ENCODE results near the gene SARDH.

DNA sequence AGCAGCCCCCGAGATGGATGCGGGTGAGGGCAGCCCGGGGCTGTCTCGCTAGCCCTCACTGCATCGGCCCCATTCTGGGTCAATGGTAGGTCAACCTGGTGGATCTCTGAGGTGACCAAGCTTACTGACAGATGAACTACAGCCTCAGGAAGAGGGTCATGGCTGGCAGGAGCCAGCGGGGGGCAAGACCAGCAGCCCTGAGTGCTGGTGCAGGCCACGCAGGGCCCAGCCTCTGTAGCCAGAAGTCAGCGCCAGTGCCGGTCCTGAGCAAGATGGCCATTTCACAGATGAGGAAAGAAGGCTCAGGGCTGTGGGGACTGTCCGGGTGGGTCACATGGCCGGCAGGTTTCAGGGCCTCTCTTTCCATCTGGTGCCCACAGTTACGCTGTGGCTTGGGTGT is 107.0 kb downstream of the SARDH start:
- TF ChIP-seq RAD21 (IDR thresholded peaks at IDR 0.05 in 1 of 2, conservative IDR thresholded peaks at IDR 0.05 in 1 of 2; ENCODE audit: low read depth in 2 of 2, low read length in 2 of 2) (no peak), CTCF (IDR thresholded peaks at IDR 0.05; ENCODE audit: control extremely low read depth in 1 of 3, insufficient read depth in 1 of 3, low read depth in 1 of 3, low read length in 3 of 3) (no peak), CHD7 (IDR thresholded peaks at IDR 0.05; ENCODE audit: insufficient replicate concordance, low read length) (no peak), TAF1 (IDR thresholded peaks at IDR 0.05; ENCODE audit: low read depth, low read length) (no peak), CHD2 (IDR thresholded peaks at IDR 0.05; ENCODE audit: low read length) (no peak), EP300 (IDR thresholded peaks at IDR 0.05; ENCODE audit: borderline replicate concordance in 1 of 2, low read depth in 2 of 2, low read length in 2 of 2) (no peak), SIN3A (conservative IDR thresholded peaks at IDR 0.05 in 1 of 2, IDR thresholded peaks at IDR 0.05 in 1 of 2; ENCODE audit: low read depth in 1 of 2, low read length in 2 of 2) (no peak), SIRT6 (IDR thresholded peaks at IDR 0.05; ENCODE audit: low read length) (no peak), YY1 (IDR thresholded peaks at IDR 0.05; ENCODE audit: low read depth, low read length) (no peak), TCF12 (IDR thresholded peaks at IDR 0.05; ENCODE audit: low read depth, low read length) (no peak), POLR2AphosphoS5 (IDR thresholded peaks at IDR 0.05; ENCODE audit: low read depth, low read length) (no peak), EZH2 (IDR thresholded peaks at IDR 0.05; ENCODE audit: low read depth, low read length, severe bottlenecking) (no peak), CEBPB (IDR thresholded peaks at IDR 0.05; ENCODE audit: low read depth, low read length) (no peak)
- TF ChIP-seq, protein P1, sequence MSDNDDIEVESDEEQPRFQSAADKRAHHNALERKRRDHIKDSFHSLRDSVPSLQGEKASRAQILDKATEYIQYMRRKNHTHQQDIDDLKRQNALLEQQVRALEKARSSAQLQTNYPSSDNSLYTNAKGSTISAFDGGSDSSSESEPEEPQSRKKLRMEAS (IDR thresholded peaks at IDR 0.05): no peak
